Loucy (cell line): Measurements from ENCODE around the gene CFAP45.

Source experiments
- H2AFZ ChIP-seq: fragments of 200-600 bp; sonication (generic); 2 replicates; pipeline ENCODE4 v1.6.0; 2016; ENCODE audit warnings: antibody characterized with exemption, mild to moderate bottlenecking, low read length, moderate library complexity
- H3F3A ChIP-seq: fragments of 200-600 bp; 2 replicates; pipeline ENCODE4 v1.6.0; 2016; ENCODE audit warnings: antibody characterized with exemption, low read depth, mild to moderate bottlenecking
- H3K27me3 ChIP-seq: fragments of 200-600 bp; sonication (generic); 2 replicates; pipeline ENCODE4 v1.6.1; 2014; ENCODE audit warnings: low read length, mild to moderate bottlenecking; ENCODE audit not compliant: insufficient read depth, poor library complexity, severe bottlenecking
- H3K36me3 ChIP-seq: fragments of 200-600 bp; sonication (generic); 2 replicates; pipeline ENCODE4 v1.6.1; 2016; ENCODE audit warnings: low read length; ENCODE audit not compliant: insufficient read depth
- H3K4me1 ChIP-seq: fragments of 200-600 bp; sonication (generic); 2 replicates; pipeline ENCODE4 v1.5.1; 2014; ENCODE audit warnings: low read length, mild to moderate bottlenecking; ENCODE audit not compliant: insufficient read depth, poor library complexity, severe bottlenecking
- H3K4me2 ChIP-seq: fragments of 200-600 bp; sonication (generic); 2 replicates; pipeline ENCODE4 v1.6.0; 2014; ENCODE audit warnings: antibody characterized with exemption, low read length, low read depth, mild to moderate bottlenecking; ENCODE audit not compliant: poor library complexity, severe bottlenecking
- H3K4me3 ChIP-seq: fragments of 200-600 bp; sonication (generic); 2 replicates; pipeline ENCODE4 v1.5.1; 2014; ENCODE audit warnings: low read length, mild to moderate bottlenecking, mixed read lengths; ENCODE audit not compliant: poor library complexity, severe bottlenecking
- H3K79me2 ChIP-seq: fragments of 200-600 bp; sonication (generic); 2 replicates; pipeline ENCODE4 v1.6.1; 2014; ENCODE audit warnings: low read length; ENCODE audit not compliant: insufficient read depth
- H3K9ac ChIP-seq: fragments of 200-600 bp; sonication (generic); 2 replicates; pipeline ENCODE4 v1.6.0; 2014; ENCODE audit warnings: mild to moderate bottlenecking, low read depth, low read length, moderate library complexity; ENCODE audit not compliant: poor library complexity, severe bottlenecking
- H3K9me2 ChIP-seq: fragments of 200-600 bp; sonication (generic); replicated peaks from 2 replicates; pipeline ENCODE4 v1.6.1; 2016; ENCODE audit warnings: low read depth, low read length, mixed read lengths
- H3K9me3 ChIP-seq: fragments of 200-600 bp; sonication (generic); 2 replicates; pipeline ENCODE4 v1.6.1; 2014; ENCODE audit warnings: mild to moderate bottlenecking, antibody characterized with exemption, low read length, low read depth; ENCODE audit not compliant: insufficient read depth
- H4K20me1 ChIP-seq: fragments of 200-600 bp; sonication (generic); 2 replicates; pipeline ENCODE4 v1.6.0; 2014; ENCODE audit warnings: antibody characterized with exemption, low read length, mild to moderate bottlenecking; ENCODE audit not compliant: insufficient read depth, poor library complexity, severe bottlenecking
- CTCF ChIP-seq: fragments of 200-600 bp; sonication (generic); conservative IDR thresholded peaks from 2 replicates; pipeline ENCODE4 v1.5.1; 2014; ENCODE audit warnings: mild to moderate bottlenecking, antibody characterized with exemption, low read length
- EZH2phosphoT487 ChIP-seq: fragments of 200-600 bp; IDR thresholded peaks from 2 replicates; pipeline ENCODE4 v1.6.1; 2018; ENCODE audit warnings: antibody characterized with exemption, mild to moderate bottlenecking, moderate library complexity, borderline replicate concordance

Gene CFAP45

GRCh38 chr1:159831412-159832141 lies 68.4 kb downstream of the CFAP45 start:
- Histone ChIP-seq H3K4me3 (no peak overlapping the region), H3K4me1 (peaks cover 15% of the 10 kb centered on the region), H3K4me2 (no peak overlapping the region), H3K27me3 (no peaks in the 10 kb centered on the region), H3K9me2 (no peaks in the 10 kb centered on the region), H3K9me3 (no peaks in the 10 kb centered on the region), H3K79me2 (no peaks in the 10 kb centered on the region), H4K20me1 (no peaks in the 10 kb centered on the region), H3F3A (no peaks in the 10 kb centered on the region), H3K36me3 (no peaks in the 10 kb centered on the region), H3K9ac (no peak overlapping the region), H2AFZ (no peak overlapping the region)
- TF ChIP-seq EZH2phosphoT487: no peak
- no peak for TF ChIP-seq CTCF

GRCh38 chr1:159830722-159831121 lies 69.2 kb downstream of the CFAP45 start:
- Histone ChIP-seq H3K27me3 (no peaks in the 10 kb centered on the region), H3K4me1 (peaks cover 23% of the 10 kb centered on the region), H3K9me2 (no peaks in the 10 kb centered on the region), H3K79me2 (no peaks in the 10 kb centered on the region), H3K4me2 (no peak overlapping the region), H3K9ac (no peak overlapping the region), H3K36me3 (no peaks in the 10 kb centered on the region), H2AFZ (no peak overlapping the region), H4K20me1 (no peaks in the 10 kb centered on the region), H3F3A (no peaks in the 10 kb centered on the region), H3K4me3 (no peak overlapping the region), H3K9me3 (no peaks in the 10 kb centered on the region)
- no peak for TF ChIP-seq EZH2phosphoT487
- no peak for TF ChIP-seq CTCF

- Histone ChIP-seq H2AFZ (no peak overlapping the region), H3K79me2 (no peaks in the 10 kb centered on the region), H3K9me2 (no peaks in the 10 kb centered on the region), H3K27me3 (no peaks in the 10 kb centered on the region), H3K9me3 (no peaks in the 10 kb centered on the region), H3K4me1 (peaks cover 27% of the 10 kb centered on the region), H3K36me3 (no peaks in the 10 kb centered on the region), H3K4me3 (no peak overlapping the region), H4K20me1 (no peaks in the 10 kb centered on the region), H3F3A (no peaks in the 10 kb centered on the region), H3K4me2 (no peak overlapping the region), H3K9ac (no peak overlapping the region)
- TF ChIP-seq EZH2phosphoT487: no peak
- no peak for TF ChIP-seq CTCF
Observed at GRCh38 chr1:159829822-159830465, 70.0 kb downstream of the CFAP45 start.
